IPS-18c (cell line): ENCODE results near the gene CARD19.

ENCODE experiments used
- H3K4me3 ChIP-seq: 2 replicates; pipeline ENCODE4 v1.7.0; 2013; ENCODE audit warnings: low read depth, mild to moderate bottlenecking, low read length, moderate library complexity; ENCODE audit not compliant: insufficient read depth
- H3K9me3 ChIP-seq: one replicate; pipeline ENCODE4 v1.6.1; 2013; ENCODE audit warnings: mild to moderate bottlenecking, low read length, moderate library complexity; ENCODE audit not compliant: control insufficient read depth, insufficient read depth

The CARD19 gene

DNA sequence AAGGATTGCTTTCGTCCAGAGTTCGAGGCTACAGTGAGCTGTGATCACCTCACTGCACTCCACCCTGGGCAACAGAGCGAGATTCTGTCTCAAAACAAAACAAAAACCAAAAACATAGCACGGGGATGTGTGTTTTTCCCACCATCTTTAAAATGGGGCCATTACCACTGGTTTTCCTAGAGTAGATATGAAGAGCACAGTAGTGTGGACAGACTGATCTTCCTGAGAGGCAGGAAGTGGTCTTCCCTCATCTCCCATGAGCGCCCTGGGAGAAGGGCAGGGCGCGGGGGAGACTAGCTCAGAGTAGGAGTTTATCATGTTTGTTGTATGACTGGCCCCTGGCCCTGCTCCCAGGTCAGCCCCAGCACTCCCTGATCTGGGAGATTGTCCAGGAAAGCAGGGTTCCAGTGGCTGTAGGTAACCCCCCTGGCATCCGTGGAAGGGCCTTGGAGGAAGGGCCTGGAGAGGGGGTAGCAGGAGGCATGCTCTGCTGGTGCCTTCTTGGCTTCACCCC lies 35.2 kb upstream of the CARD19 start:
- no peaks in the 10 kb centered on the region for H3K9me3 ChIP-seq
- H3K4me3 ChIP-seq = no peak overlapping the region

DNA sequence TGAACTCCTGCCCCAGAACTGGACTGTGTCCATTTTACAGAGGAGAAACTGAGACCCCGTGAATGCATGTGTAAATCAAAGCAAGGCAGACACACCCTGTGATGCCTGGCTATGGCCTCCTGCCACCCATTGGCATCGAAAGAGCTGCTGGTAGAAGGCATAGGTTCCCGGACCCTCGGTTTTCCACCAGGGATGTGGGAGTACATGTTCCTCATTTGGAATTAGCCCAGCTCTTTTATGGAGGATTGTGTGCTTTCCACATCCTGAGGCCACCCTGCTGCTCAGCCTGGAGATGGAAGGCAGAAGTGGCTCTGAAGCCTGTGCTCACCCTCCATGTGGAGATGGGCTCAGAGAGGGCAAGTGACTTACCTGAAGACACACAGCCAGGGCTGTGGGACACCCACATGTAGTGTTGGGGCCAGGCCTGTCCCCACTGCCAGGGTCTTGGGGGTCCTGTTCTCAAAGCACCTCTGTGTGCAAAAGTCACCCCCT lies 34.7 kb upstream of the CARD19 start:
- Histone ChIP-seq H3K4me3 (no peak overlapping the region), H3K9me3 (no peaks in the 10 kb centered on the region)

DNA sequence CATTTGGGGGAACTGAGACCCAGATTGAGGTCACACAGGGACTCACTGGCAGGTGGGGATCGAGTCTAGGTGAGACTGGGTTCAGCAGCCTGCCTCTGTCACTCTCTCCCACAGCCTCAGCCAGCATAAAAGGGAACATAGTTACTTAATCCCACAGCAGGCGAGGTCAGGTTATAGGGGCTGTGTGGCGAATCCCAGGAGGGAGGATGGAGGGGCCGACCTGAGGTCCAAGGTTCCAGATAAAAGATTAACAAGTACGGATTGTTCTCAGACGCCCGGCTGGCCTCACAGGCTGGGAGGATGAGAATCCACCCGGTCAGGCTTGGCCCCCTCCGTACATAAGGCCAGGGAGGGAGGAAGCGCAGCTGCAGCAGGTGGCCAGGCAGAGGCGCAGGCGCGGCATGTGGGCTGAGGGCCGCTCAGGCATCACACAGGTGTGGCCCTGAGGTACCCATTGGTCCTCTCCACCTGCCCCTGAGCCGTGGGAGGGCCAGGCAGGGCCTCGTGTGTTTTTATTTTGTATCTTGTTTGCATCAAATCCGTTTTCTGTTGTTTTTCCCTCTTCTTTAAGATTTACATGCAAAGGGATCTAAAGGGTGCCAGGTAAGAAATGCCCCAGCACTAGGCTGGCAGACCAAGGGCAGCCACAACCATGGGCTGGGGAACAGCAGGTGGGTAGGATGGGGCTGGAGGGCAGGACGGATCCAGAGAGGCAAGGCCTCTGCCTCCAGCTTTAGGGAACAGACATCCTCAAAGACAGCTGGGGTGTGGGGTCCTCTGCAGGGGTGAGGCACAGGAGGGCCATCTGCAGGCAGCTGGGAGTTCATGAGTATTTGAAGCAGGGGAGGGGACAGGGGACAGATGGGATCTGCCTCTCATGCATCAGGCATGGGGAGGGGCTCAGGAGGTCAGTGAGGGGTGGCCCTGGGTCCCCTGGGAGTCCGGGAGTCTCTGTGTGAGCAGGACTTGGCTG lies 33.9 kb upstream of the CARD19 start:
- Histone ChIP-seq H3K4me3 (no peak overlapping the region), H3K9me3 (no peaks in the 10 kb centered on the region)

DNA sequence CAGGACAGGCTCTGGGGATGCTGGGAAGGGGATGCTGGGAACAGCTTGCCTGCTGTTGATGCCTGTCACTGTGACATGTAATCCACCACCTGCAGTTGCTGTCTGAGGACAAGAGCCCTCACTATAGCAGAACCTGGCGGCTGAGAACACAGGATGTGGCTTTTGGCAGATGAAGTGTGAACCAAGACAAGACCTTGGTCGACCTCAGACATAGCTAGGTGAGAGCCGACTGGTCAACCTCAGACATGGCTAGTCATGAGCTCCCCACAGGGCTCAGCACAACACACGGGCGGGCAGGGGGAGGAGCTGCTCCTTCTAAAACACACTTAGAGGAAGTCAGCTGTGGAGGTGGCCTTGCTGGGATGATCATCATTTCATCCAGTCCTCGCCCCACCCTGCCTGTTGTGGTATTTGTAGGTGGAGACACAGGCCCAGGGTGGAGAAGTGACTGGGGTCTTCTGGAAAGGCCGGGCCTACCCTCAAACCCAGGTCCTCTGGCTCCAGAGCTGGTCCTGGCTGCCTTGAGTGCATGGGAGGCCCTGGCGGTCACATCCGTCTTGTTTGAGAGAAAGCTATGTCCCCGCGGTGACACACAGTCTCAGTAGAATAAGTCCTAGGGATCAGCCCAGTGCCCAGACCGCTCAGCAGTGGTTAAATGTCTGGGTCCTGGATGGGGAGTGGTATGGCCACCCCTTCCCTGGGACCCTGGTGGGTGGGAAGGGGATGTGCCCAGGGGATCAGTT lies 31.5 kb upstream of the CARD19 start:
- no peak overlapping the region for H3K4me3 ChIP-seq
- no peaks in the 10 kb centered on the region for H3K9me3 ChIP-seq

DNA sequence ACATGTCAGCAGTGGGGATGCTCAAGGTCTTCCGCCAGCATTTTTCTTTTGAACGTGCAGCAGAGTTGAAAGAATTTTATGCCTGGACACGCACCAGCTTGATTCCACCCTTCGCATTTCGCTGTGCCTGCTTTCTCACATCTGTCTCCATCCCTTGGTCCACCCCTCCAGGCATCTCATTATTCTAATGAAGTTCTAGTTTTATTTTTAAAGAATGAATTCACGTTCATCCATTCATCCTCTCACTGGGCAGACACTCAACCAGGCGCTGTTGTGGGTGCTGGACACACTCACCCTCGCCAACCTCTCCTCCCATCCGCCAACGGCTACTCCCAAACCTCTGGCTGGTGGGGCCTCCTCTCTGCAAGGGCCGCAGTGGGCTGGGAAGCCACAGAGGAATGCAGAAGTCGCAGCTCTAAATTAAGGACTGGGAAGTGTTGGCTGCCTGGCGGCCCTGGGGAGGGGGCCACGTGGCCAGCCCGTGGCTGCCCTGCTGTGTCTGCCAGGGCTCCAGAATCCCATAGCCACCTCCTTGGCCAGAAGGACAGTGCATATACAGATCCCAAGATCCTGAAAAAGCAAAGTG lies 30.8 kb upstream of the CARD19 start:
- Histone ChIP-seq H3K9me3 (no peaks in the 10 kb centered on the region), H3K4me3 (no peak overlapping the region)

DNA sequence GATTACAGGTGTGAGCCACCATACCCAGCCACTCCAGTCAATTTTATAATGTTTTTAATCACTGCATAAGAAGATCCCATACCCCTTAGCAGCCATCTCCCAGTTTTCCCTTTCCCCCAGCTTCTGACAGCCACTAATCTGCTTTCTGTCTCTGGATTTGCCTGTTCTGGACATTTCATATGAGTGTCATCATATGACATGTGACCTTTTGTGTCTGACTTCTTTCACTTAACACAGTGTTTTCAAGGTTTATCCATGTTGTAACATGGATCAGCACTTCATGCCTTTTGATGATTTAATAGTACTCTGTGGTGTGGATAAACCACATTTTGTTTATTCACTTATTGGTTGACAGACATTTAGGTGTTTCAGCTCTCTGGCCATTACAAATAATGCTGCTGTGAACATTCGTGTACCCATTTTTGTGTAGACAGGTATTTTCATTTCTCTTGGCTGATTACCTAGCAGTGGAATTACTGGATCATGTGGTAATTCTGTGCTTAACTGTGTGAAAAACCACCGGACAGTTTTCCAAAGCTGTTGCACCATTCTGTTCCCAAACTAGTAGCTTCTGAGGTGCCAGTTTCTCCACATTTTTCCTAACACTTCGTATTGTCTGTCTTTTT lies 28.9 kb upstream of the CARD19 start:
- Histone ChIP-seq H3K4me3 (no peak overlapping the region), H3K9me3 (no peaks in the 10 kb centered on the region)

DNA sequence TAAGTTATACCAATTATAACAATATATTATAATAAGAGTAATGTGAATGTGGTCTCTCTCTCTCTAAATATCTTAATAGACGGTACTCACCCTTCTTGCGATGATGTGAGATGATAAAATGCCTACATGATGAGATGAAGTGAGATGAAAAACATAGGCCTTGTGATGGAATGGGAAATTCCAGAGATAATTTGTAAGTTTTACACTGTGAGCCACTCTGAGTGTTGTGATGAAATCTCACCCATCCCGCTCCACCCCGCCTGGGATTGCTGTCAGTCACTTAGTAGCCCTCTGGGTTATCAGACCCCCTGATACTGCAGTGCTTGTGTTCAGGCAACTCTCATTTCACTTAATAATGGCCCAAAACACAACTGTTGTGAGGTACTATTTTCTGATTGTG lies 27.1 kb upstream of the CARD19 start:
- no peaks in the 10 kb centered on the region for H3K9me3 ChIP-seq
- no peak overlapping the region for H3K4me3 ChIP-seq

DNA sequence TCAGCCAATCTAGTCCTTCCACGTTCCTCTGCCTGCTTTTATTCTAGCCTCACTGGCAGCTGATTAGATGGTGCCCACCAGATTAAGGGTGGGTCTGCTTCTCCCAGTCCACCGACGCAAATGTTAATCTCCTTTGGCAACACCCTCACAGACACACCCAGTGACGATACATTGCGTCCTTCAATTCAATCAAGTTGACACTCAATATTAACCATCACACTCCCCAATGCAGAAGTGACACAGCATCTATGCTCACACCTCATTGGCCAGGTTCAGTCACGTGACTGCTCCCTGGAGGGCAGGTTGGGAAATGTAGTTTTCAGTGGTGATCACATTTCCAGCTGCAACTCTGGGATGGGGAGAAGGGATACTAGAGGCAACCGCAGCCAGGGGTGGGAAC lies 24.6 kb upstream of the CARD19 start:
- Histone ChIP-seq H3K9me3 (no peaks in the 10 kb centered on the region), H3K4me3 (no peak overlapping the region)

DNA sequence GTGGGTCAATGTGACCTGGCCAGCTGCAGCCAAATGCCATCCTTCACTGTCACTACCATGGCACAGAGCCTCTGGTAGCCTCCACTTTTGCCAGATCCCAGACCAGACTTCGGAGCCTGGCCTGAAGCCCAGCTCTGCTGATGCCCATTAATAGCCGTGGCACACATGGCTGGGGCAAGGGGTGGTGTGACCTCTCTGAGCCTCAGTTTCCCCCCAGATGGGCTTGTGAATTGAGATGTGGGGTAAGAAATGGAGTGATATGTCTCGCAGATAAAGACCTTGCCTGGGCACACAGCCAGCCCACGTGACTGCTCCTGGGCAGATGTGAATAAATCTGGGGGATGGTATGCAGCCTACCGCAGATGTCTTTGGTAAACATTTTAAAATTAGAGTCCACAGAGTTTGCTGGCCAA lies 23.6 kb upstream of the CARD19 start:
- Histone ChIP-seq H3K4me3 (no peak overlapping the region), H3K9me3 (no peaks in the 10 kb centered on the region)

DNA sequence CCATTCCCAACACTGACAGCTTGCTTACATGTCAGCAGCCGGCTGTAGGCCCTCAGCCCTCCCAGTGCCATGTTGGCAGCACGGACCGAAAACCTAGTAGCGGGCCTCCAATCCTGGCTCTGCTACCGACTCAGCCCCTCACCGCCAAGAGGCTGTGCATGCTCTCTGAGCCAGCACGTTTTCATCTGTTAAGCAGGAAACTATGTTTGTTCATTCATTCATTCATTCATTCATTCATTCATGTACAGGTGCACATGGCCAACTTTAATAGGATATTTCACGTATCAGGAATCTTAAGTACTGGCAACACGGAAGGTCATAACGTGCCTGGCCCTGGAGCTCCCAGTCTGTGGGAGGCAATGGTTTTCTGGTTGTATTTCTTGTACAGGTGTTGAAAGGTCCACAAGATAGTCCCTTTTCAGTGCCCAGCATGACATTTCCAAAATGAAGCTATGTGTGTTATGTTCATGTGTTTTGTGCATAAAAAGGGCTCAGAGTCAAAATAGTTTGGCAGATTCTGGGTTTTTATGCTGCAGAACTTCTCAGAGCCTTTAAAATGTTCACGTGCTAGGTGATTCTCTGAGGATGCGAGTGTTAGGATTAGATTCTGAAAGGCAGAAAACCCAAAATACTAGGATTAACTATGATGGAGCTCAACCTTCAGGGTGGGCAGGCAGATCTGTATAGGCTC lies 19.8 kb upstream of the CARD19 start:
- no peak overlapping the region for H3K4me3 ChIP-seq
- no peaks in the 10 kb centered on the region for H3K9me3 ChIP-seq

DNA sequence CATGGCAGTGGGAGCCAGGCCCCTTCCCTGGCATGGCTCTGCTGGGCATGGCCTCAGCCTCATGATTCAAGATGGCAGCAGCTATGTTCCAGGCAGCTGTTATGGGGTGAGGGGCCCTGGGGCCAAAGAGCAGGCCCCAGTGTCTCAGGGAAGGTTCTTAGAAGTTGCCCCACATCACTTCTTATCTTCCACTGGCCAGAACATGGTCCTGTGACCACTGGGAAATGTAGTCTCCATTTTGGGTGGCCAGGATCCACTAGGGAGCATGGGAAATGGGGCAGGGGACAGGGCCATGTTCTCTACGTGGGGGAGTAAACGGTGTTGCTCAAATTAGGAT lies 19.3 kb upstream of the CARD19 start:
- Histone ChIP-seq H3K9me3 (no peaks in the 10 kb centered on the region), H3K4me3 (no peak overlapping the region)

DNA sequence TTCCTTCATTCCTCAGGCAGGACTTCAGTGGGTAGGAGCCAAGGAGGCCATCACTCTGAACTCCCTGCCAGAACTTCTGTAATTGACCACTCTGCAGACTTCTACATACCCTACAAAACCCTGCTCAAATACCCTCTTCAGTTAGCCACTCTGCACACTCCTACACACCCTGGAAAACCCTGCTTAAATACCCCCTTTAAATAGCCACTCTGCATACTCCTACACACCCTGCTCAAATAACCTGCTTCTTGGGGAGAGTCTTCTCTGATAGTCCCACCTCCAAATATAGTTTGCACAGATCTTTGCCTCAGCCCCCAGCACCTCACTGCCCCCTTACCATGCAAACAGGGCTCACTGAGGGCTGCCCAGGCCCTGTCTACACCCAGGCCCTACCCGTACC lies 18.6 kb upstream of the CARD19 start:
- no peak overlapping the region for H3K4me3 ChIP-seq

DNA sequence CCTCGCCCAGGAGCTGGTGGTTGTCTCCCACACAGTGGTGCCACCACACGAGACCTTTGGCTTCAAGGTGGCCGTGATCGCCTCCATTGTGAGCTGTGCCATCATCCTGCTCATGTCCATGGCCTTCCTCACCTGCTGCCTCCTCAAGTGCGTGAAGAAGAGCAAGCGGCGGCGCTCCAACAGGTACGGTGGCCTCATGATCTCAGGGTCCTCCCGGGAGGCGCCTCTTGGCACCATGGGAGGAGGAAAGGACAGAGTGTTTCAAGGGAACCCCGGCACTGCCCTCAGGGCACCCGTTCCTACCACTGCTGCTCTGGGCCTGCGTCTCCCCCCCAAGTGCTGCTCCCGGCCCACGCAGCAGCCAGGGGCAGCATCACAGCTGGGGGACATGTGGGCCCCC lies 18.2 kb upstream of the CARD19 start:
- no peak overlapping the region for H3K4me3 ChIP-seq
- no peaks in the 10 kb centered on the region for H3K9me3 ChIP-seq

More for the DNA sequence above, 18.6 kb upstream of the CARD19 start:
- H3K9me3 ChIP-seq = no peaks in the 10 kb centered on the region

DNA sequence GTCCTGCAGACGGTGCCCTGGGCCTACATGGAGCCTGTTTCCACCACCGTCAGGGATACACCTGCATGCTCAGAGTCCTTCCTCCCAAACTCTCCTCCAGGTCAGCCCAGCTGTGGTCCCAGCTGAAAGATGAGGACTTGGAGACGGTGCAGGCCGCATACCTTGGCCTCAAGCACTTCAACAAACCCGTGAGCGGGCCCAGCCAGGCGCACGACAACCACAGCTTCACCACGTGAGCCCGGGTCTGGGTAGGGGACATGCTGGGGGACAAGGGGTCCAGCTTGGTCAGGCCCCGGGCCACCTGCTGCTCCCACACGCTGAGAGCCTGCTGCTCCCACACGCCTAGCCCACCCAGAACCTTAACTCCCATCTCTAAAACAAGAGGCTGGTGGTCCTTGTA lies 16.6 kb upstream of the CARD19 start:
- Histone ChIP-seq H3K9me3 (no peaks in the 10 kb centered on the region), H3K4me3 (no peak overlapping the region)

DNA sequence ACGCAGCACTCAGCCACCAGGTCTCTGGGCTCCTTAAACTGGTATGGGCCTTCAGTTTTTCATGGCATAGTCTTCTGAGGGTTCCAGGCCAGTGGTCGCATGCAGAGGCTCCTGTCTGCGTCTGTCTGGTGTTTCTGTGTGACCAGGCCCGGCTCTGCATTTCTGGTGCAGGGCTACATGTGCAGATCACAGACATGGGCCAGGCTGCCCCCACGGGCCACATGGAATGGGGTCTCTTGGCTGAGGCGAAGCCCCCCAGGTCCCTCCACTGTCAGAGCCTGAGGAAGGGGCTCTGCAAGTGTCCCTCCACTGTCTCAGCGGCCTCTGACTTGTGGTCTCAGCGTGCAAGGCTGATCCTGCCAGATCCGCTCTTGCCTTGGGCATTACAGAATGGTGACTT lies 15.6 kb upstream of the CARD19 start:
- Histone ChIP-seq H3K9me3 (no peaks in the 10 kb centered on the region), H3K4me3 (no peak overlapping the region)

DNA sequence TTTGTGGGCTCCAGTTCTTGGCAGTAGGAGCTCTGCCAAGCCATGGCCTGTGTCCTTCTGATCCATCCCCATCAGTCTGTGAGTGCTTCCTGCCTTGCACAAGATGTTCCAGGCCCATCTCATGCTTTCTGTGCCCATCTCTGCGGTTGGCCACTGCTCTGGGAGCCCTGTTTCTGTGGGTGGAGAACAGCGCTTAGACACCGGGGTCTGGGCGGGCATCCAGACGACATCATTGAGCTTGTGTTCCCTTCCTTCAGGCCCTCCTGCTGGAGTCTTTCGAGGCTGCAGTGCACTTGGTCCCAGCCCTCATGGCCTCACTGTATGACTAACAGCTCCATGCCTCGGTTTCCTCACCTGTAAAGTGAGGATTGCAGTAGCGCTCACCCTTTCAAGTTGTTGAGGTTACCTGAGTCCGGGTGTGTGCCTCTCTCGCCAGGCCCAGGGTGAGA lies 14.9 kb upstream of the CARD19 start:
- H3K9me3 ChIP-seq = no peaks in the 10 kb centered on the region

DNA sequence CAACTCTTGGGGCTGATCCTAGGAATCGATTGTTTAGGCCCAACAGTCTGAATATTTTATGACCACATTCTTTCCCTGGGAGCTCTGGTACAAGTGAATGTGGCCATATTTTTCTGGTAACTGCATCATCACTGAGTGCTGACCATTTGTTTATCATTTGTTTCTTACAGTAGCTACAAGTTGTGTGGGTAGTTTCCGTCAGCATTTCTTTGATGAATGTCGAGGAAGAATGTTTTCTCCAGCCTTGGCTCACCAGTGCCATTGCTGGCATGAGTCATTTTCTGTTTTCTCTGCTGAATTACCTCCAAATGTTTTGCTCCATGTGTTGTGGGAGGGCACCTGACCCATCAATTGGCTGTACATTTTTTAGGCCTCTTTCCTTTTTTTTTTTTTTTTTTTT lies 14.1 kb upstream of the CARD19 start:
- H3K4me3 ChIP-seq = no peak overlapping the region

More for the DNA sequence above, 14.9 kb upstream of the CARD19 start:
- H3K4me3 ChIP-seq = no peak overlapping the region

More for the DNA sequence above, 14.1 kb upstream of the CARD19 start:
- no peaks in the 10 kb centered on the region for H3K9me3 ChIP-seq
